CD4-positive, CD25-positive, alpha-beta regulatory T cell (primary cell): ENCODE results near the gene VSNL1. TPM values are rescaled to one million over a fixed set of nuclear protein-coding genes. Genes with fewer than 3 reads are reported as not detected.

Experiments
- ATAC-seq, 2 donors: fragments of 150-1000 bp; cut with Tn5 transposase; one replicate each; pipeline ENCODE4 v1.10.0; 2021; ENCODE audit warnings: low read depth in 2 of 2, moderate number of reproducible peaks in 2 of 2, moderate library complexity in 1 of 2
- DNase-seq, 3 donors: peaks; one replicate each; pipeline versions ENCODE4 v3.0.0 to v3.0.0-alpha.2; 2012 to 2022; ENCODE audit warnings: mixed read lengths in 1 of 3
- H3K27ac ChIP-seq: one replicate; pipeline ENCODE4 v1.7.0; 2013; ENCODE audit warnings: mild to moderate bottlenecking, low read length; ENCODE audit not compliant: insufficient read depth, poor library complexity, severe bottlenecking
- H3K27me3 ChIP-seq: one replicate; pipeline ENCODE4 v1.7.0; 2013; ENCODE audit warnings: low read length; ENCODE audit not compliant: control insufficient read depth, insufficient read depth
- H3K36me3 ChIP-seq: one replicate; pipeline ENCODE4 v1.7.0; 2013; ENCODE audit warnings: mild to moderate bottlenecking, low read length, moderate library complexity; ENCODE audit not compliant: control insufficient read depth, insufficient read depth
- H3K4me1 ChIP-seq: 2 replicates; pipeline ENCODE4 v1.7.0; 2013; ENCODE audit warnings: mild to moderate bottlenecking, low read length; ENCODE audit not compliant: insufficient read depth, control insufficient read depth, poor library complexity, severe bottlenecking
- H3K4me3 ChIP-seq: one replicate; pipeline ENCODE4 v1.7.0; 2013; ENCODE audit warnings: low read depth, mild to moderate bottlenecking, low read length, moderate library complexity
- H3K9me3 ChIP-seq, 2 experiments: 1 replicate in 1 of 2; 2 replicates in 1 of 2; pipeline ENCODE4 v1.7.0; 2013; ENCODE audit warnings: low read length in 2 of 2, mild to moderate bottlenecking in 1 of 2, moderate library complexity in 1 of 2; ENCODE audit not compliant: control insufficient read depth in 2 of 2
- H3K27ac Mint-ChIP-seq, 3 donors: one replicate each; pipeline ENCODE4 v1.8.0; 2020 to 2022; ENCODE audit warnings: mild to moderate bottlenecking in 3 of 3, mixed read lengths in 3 of 3, moderate library complexity in 2 of 3
- H3K27me3 Mint-ChIP-seq: one replicate; pipeline ENCODE4 v1.8.0; 2022; ENCODE audit warnings: mild to moderate bottlenecking, mixed read lengths
- H3K36me3 Mint-ChIP-seq: one replicate; pipeline ENCODE4 v1.8.0; 2020; ENCODE audit warnings: mixed read lengths
- H3K4me1 Mint-ChIP-seq, 4 donors: one replicate each; pipeline ENCODE4 v1.8.0; 2020 to 2022; ENCODE audit warnings: mixed read lengths in 4 of 4, mild to moderate bottlenecking in 1 of 4
- H3K4me3 Mint-ChIP-seq, 4 donors: one replicate each; pipeline ENCODE4 v1.8.0; 2020 to 2022; ENCODE audit warnings: mild to moderate bottlenecking in 4 of 4, mixed read lengths in 4 of 4, moderate library complexity in 3 of 4
- H3K9me3 Mint-ChIP-seq, 7 donors: one replicate each; pipeline ENCODE4 v1.8.0; 2020 to 2022; ENCODE audit warnings: mixed read lengths in 7 of 7, mild to moderate bottlenecking in 3 of 7, moderate library complexity in 2 of 7
- polyA plus RNA-seq, 4 donors: library from polyadenylated mRNA; unstranded; fragments of 300-500 nt; fragmentation: Illumina TruSeq; gene quantifications; one replicate each; pipeline ENCODE4 v1.2.3, GENCODE V29; 2021
- total RNA-seq: library from RNA; stranded (reverse); gene quantifications from one replicate; pipeline ENCODE4 v1.2.3, GENCODE V29; 2022

VSNL1 gene
- total and polyA plus RNA-seq, 5 donors from 2014 or later = not detected

GRCh38 chr2:17607379-17607778 is 66.9 kb downstream of the VSNL1 start:
- H3K4me1 ChIP-seq = no peaks in the 10 kb centered on the region
- ATAC-seq = no peak
- H3K27me3 ChIP-seq = no peaks in the 10 kb centered on the region
- H3K4me3 ChIP-seq = no peak overlapping the region
- no peaks in the 10 kb centered on the region for H3K4me1 Mint-ChIP-seq
- H3K27ac ChIP-seq = no peak overlapping the region
- no peaks in the 10 kb centered on the region for H3K36me3 ChIP-seq
- H3K27me3 Mint-ChIP-seq = no peaks in the 10 kb centered on the region
- H3K9me3 ChIP-seq = no peaks in the 10 kb centered on the region
- H3K9me3 Mint-ChIP-seq = peaks cover 0 to 1% (median 0%) of the 10 kb centered on the region in 7 donors
- H3K36me3 Mint-ChIP-seq = no peaks in the 10 kb centered on the region
- no peak for DNase-seq
- no peak overlapping the region for H3K4me3 Mint-ChIP-seq
- H3K27ac Mint-ChIP-seq = peak overlapping the region in 1 of 3 donors; percentile 7

DNA sequence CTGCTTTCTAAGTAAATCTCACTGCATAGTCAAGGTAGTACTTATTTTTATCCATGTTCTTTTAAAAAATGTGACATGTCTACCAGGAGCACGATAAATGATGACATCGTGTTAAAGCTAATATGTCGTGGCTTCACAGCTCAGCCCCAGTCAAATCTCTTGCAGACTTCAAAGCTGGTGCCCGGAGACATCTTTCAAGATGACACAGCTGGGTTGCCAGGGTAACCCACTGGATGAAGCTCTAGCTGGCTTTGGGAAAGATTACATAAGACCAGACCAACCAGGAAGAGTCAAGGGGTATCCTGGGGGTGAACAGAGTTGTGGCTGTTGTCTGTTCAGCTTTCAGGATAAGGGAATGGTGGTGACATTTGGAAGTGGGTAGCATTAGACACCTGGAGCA is 67.8 kb downstream of the VSNL1 start:
- H3K36me3 Mint-ChIP-seq = no peaks in the 10 kb centered on the region
- Histone ChIP-seq H3K27ac (no peak overlapping the region), H3K4me1 (no peaks in the 10 kb centered on the region), H3K36me3 (no peaks in the 10 kb centered on the region), H3K4me3 (no peak overlapping the region), H3K27me3 (no peaks in the 10 kb centered on the region), H3K9me3 (no peaks in the 10 kb centered on the region)
- no peak overlapping the region for H3K27ac Mint-ChIP-seq
- H3K27me3 Mint-ChIP-seq = no peaks in the 10 kb centered on the region
- H3K9me3 Mint-ChIP-seq = peaks cover 0 to 1% (median 0%) of the 10 kb centered on the region in 7 donors
- H3K4me3 Mint-ChIP-seq = no peak overlapping the region
- no peak for ATAC-seq
- no peaks in the 10 kb centered on the region for H3K4me1 Mint-ChIP-seq
- DNase-seq = no peak

GRCh38 chr2:17610521-17610920 is 70.0 kb downstream of the VSNL1 start:
- no peaks in the 10 kb centered on the region for H3K9me3 ChIP-seq
- Mint-ChIP-seq H3K4me3 (no peak overlapping the region), H3K27me3 (no peaks in the 10 kb centered on the region), H3K4me1 (no peaks in the 10 kb centered on the region), H3K9me3 (no peaks in the 10 kb centered on the region), H3K36me3 (no peaks in the 10 kb centered on the region), H3K27ac (no peak overlapping the region)
- no peaks in the 10 kb centered on the region for H3K27me3 ChIP-seq
- DNase-seq (no peak), ATAC-seq (no peak)
- H3K4me1 ChIP-seq = no peaks in the 10 kb centered on the region
- H3K4me3 ChIP-seq = no peak overlapping the region
- no peak overlapping the region for H3K27ac ChIP-seq
- no peaks in the 10 kb centered on the region for H3K36me3 ChIP-seq

DNA sequence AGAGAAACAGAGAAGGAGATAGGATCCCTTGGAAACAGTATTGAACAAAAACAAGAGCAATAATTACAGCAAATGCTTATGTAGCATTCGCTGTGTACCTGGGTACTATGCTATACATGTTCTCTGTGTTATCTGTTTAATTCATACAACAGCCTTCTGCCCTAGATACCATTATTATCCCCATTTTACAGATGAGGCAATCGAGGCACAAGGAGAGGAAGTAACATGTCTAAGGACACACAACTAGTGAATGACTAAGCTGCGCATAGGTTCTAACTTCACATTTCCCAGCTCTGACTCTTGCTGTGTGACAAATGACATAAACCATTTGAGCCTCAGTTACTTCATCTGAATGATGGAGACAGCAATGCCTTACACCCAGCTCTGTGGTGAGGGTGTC is 70.5 kb downstream of the VSNL1 start:
- no peak for DNase-seq
- ATAC-seq = no peak
- no peak overlapping the region for H3K4me3 ChIP-seq
- Mint-ChIP-seq H3K4me1 (no peaks in the 10 kb centered on the region), H3K4me3 (no peak overlapping the region), H3K27ac (no peak overlapping the region), H3K36me3 (no peaks in the 10 kb centered on the region), H3K9me3 (no peaks in the 10 kb centered on the region), H3K27me3 (no peaks in the 10 kb centered on the region)
- H3K27ac ChIP-seq = no peak overlapping the region
- H3K36me3 ChIP-seq = no peaks in the 10 kb centered on the region
- H3K4me1 ChIP-seq = no peaks in the 10 kb centered on the region
- no peaks in the 10 kb centered on the region for H3K9me3 ChIP-seq
- no peaks in the 10 kb centered on the region for H3K27me3 ChIP-seq

GRCh38 chr2:17614174-17614930 is 73.9 kb downstream of the VSNL1 start:
- Histone ChIP-seq H3K27me3 (no peaks in the 10 kb centered on the region), H3K4me3 (no peak overlapping the region), H3K4me1 (no peaks in the 10 kb centered on the region), H3K27ac (no peak overlapping the region), H3K36me3 (no peaks in the 10 kb centered on the region), H3K9me3 (no peaks in the 10 kb centered on the region)
- Mint-ChIP-seq H3K4me3 (no peak overlapping the region), H3K36me3 (no peaks in the 10 kb centered on the region), H3K9me3 (peaks cover 0 to 2% (median 0%) of the 10 kb centered on the region in 7 donors), H3K27ac (no peak overlapping the region), H3K4me1 (no peaks in the 10 kb centered on the region), H3K27me3 (no peaks in the 10 kb centered on the region)
- DNase-seq = no peak
- ATAC-seq = no peak

GRCh38 chr2:17615147-17615546 is 74.7 kb downstream of the VSNL1 start:
- Mint-ChIP-seq H3K27me3 (no peaks in the 10 kb centered on the region), H3K27ac (no peak overlapping the region), H3K4me3 (no peak overlapping the region), H3K9me3 (peaks cover 0 to 2% (median 0%) of the 10 kb centered on the region in 7 donors), H3K36me3 (no peaks in the 10 kb centered on the region), H3K4me1 (no peaks in the 10 kb centered on the region)
- H3K4me3 ChIP-seq = no peak overlapping the region
- H3K36me3 ChIP-seq = no peaks in the 10 kb centered on the region
- no peaks in the 10 kb centered on the region for H3K9me3 ChIP-seq
- no peaks in the 10 kb centered on the region for H3K4me1 ChIP-seq
- no peaks in the 10 kb centered on the region for H3K27me3 ChIP-seq
- no peak overlapping the region for H3K27ac ChIP-seq
- ATAC-seq (no peak), DNase-seq (no peak)

DNA sequence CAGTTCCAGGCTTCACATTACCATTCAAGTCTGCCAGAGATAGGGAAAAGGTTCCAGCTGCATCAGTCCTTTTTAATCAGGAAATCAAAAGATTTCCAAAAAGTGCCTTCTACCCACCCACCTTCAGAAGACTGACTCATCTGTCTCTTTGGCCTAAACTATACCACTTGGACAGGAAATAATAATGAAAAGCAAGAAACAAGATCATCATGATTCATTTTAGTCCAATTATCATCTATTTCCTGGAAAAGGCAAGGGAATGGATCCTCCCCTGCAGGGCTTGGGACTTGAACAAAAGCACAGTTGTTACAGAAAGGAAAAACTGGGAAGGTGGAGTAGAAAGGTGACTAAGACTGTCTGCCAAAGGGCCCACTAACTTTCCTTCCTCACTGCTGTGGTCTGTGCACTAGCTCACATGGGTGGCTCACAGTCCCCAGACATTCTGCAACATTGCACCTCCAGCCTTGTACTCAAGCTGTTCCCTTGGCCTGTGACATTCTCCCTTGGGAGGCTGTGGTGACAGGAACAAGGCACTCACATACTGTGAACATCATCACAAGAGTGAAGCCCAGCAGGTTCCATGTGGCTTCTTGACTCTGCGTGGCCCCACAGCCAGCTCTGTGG is 75.3 kb downstream of the VSNL1 start:
- H3K27ac Mint-ChIP-seq = no peak overlapping the region
- no peak overlapping the region for H3K4me3 Mint-ChIP-seq

DNA sequence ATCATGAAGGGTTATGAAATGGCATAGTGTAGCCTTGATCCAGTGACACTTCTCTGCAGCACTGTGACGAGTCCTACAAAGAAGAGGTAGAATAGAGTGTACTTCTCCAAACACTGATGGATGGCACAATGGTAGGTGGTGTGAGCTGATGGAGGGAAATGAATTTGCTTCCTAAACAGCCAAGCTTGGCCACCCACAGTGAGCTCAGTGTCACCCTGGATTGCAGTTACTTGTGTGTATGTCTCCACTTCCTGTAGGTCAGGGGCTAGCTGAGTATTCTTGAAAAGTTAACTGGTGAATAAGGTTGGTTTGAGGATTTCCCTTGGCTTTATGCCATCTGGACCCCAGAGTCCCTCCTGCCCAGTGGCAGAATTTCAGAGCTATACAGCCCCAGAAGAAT is 75.9 kb downstream of the VSNL1 start:
- Histone ChIP-seq H3K9me3 (no peaks in the 10 kb centered on the region), H3K27me3 (no peaks in the 10 kb centered on the region)
- no peak for DNase-seq

More for the DNA sequence above, 75.3 kb downstream of the VSNL1 start:
- no peaks in the 10 kb centered on the region for H3K4me1 ChIP-seq
- no peaks in the 10 kb centered on the region for H3K9me3 ChIP-seq
- ATAC-seq (no peak), DNase-seq (no peak)
- no peak overlapping the region for H3K27ac ChIP-seq
- H3K4me3 ChIP-seq = no peak overlapping the region
- Mint-ChIP-seq H3K4me1 (no peaks in the 10 kb centered on the region), H3K27me3 (no peaks in the 10 kb centered on the region), H3K36me3 (no peaks in the 10 kb centered on the region), H3K9me3 (peaks cover 0 to 2% (median 0%) of the 10 kb centered on the region in 7 donors)
- H3K27me3 ChIP-seq = no peaks in the 10 kb centered on the region
- H3K36me3 ChIP-seq = no peaks in the 10 kb centered on the region

More for the DNA sequence above, 75.9 kb downstream of the VSNL1 start:
- no peaks in the 10 kb centered on the region for H3K4me1 Mint-ChIP-seq
- H3K27ac Mint-ChIP-seq = no peak overlapping the region
- H3K27me3 Mint-ChIP-seq = no peaks in the 10 kb centered on the region
- H3K9me3 Mint-ChIP-seq = peaks cover 0 to 2% (median 0%) of the 10 kb centered on the region in 7 donors
- no peaks in the 10 kb centered on the region for H3K4me1 ChIP-seq
- H3K36me3 ChIP-seq = no peaks in the 10 kb centered on the region
- no peak for ATAC-seq
- H3K27ac ChIP-seq = no peak overlapping the region
- no peaks in the 10 kb centered on the region for H3K36me3 Mint-ChIP-seq
- H3K4me3 ChIP-seq = no peak overlapping the region
- no peak overlapping the region for H3K4me3 Mint-ChIP-seq
